Large intestine (tissue), 3 donors: Measurements from ENCODE around the gene PRCD. TPM values are rescaled to one million over a fixed set of nuclear protein-coding genes. Genes with fewer than 3 reads are reported as not detected.
"Not testable (repeated sequence)": the region's sequence is repeated elsewhere in the genome, so short reads cannot be mapped to it uniquely, and the experiment has no call there.

Source experiments
- DNase-seq, 2 donors: peaks; one replicate each; pipeline versions ENCODE4 v3.0.0 to v3.0.0-alpha.2; 2013
- H3K27ac ChIP-seq: one replicate; pipeline ENCODE4 v1.5.1; 2013; ENCODE audit warnings: low read length
- H3K27me3 ChIP-seq: 2 replicates; pipeline ENCODE4 v1.6.1; 2013; ENCODE audit warnings: low read length; ENCODE audit not compliant: control insufficient read depth, insufficient read depth
- H3K36me3 ChIP-seq: 2 replicates; pipeline ENCODE4 v1.6.1; 2013; ENCODE audit warnings: low read length; ENCODE audit not compliant: control insufficient read depth, insufficient read depth
- H3K4me1 ChIP-seq: one replicate; pipeline ENCODE4 v1.6.1; 2013; ENCODE audit warnings: low read length; ENCODE audit not compliant: control insufficient read depth, insufficient read depth
- H3K4me3 ChIP-seq: one replicate; pipeline ENCODE4 v1.5.1; 2013; ENCODE audit warnings: low read length
- H3K9me3 ChIP-seq: one replicate; pipeline ENCODE4 v1.6.1; 2013; ENCODE audit warnings: mild to moderate bottlenecking, low read depth, low read length, moderate library complexity; ENCODE audit not compliant: control insufficient read depth
- WGBS: methylation state at CpG from one replicate; pipeline ENCODE4 v1.1.5; 2013; ENCODE audit warnings: low lambda C conversion rate; ENCODE audit not compliant: insufficient coverage; 5-methylcytosine and 5-hydroxymethylcytosine counted together
- polyA plus RNA-seq: library from polyadenylated mRNA; unstranded; fragments of 120-200 nt; gene quantifications from one replicate; pipeline ENCODE4 v1.2.1, GENCODE V29; 2013

The PRCD gene
- polyA plus RNA-seq, 1 donor: 4.7 TPM

GRCh38 chr17:76517638-76518038, 22.2 kb upstream of the PRCD start:
- no peak for DNase-seq
- H3K36me3 ChIP-seq: no peaks in the 10 kb centered on the region
- no peaks in the 10 kb centered on the region for H3K27me3 ChIP-seq
- no peaks in the 10 kb centered on the region for H3K4me1 ChIP-seq
- no peaks in the 10 kb centered on the region for H3K9me3 ChIP-seq
- WGBS: no CpG with 5 or more reads among the region's 11 CpGs
- no peak overlapping the region for H3K4me3 ChIP-seq
- H3K27ac ChIP-seq: no peak overlapping the region

DNA sequence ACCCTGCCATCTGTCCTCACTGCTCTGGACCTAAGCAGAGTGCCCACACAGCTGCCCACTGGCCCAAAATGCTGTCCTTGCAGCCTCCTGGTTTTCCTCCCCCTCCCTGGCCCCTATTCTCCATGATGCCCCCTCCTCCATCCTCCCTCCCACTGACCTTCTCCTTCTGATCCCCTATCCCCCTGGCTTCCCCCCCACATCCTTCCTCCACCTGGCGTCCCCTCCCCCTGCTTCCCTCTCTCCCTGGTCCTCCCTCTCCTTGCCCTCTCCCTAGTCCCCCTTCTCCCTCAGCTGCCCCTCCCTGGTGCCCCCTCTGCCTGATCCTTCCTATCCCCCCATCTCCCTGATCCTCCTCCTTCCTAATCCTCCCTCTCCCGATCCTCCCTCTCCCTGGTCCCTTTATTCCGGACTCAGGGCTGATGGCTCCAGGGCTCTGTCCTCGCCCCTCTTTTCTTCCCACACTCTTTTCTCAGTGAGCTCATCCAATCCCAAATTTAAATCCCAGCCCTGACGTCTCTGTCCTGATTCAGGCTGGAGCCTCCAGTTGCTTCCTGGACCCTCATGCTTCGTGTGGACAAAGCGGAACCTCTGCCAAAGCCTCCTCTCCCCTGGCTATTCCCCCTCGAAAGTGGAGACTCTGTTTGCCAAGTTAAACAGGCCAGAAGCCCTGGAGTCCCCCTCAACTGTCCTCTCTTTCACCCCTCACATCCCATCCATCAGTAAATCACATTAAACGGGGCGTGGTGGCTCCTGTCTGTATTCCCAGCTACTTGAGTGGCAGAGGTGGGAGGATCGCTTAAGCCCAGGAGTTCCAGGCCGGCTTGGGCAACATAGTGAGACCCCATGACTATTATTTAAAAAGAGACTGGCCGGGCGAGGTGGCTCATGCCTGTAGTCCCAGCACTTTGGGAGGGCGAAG, 20.5 kb upstream of the PRCD start:
- H3K27ac ChIP-seq: no peak overlapping the region
- no peaks in the 10 kb centered on the region for H3K27me3 ChIP-seq
- H3K9me3 ChIP-seq: no peaks in the 10 kb centered on the region
- peaks cover 6% of the 10 kb centered on the region for H3K4me1 ChIP-seq
- DNase-seq: no peak
- no peak overlapping the region for H3K4me3 ChIP-seq
- no peaks in the 10 kb centered on the region for H3K36me3 ChIP-seq
- 86% methylated on average over 4 of the region's 15 CpGs for WGBS

DNA sequence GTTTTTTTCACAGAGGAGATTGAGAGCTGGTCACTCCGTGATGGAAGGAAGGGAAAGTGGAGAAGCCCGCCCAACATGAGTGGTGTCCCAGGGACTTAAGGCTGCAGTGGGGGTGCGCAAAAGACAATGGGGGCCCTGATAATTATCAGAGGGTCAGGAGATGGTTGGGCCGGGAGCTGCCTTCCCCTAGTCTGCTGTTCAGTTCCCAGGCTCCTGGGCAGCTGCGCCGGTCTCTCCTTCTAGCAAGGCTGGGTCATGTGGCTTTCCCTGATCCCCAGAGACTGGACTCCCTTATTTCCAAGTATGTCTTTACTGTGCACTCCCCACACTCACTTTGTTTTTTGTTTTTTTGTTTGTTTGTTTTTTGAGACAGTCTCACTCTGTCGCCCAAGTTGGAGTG, 18.6 kb upstream of the PRCD start:
- Histone ChIP-seq H3K27ac (no peak overlapping the region), H3K4me1 (peaks cover 15% of the 10 kb centered on the region), H3K27me3 (no peaks in the 10 kb centered on the region), H3K9me3 (no peaks in the 10 kb centered on the region), H3K36me3 (no peaks in the 10 kb centered on the region), H3K4me3 (no peak overlapping the region)
- DNase-seq: no peak
- WGBS: 100% methylated on average over 2 of the region's 7 CpGs

DNA sequence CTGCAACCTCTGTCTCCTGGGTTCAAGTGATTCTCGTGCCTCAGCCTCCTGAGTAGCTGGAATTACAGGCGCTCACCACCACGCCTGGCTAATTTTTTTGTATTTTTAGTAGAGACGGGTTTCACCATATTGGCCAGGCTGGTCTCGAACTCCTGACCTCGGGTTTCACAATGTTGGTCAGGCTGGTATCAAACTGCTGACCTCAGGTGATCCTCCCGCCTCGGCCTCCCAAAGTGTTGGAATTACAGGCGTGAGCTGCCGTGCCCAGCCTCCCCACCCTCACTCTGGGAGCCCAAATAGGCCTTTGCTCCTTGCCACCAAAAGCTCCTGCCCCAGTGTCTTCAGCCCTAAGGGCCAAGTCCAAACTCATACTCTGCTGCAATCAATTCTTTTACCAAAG, 18.2 kb upstream of the PRCD start:
- not testable (repeated sequence) for H3K27ac ChIP-seq, DNase-seq, H3K36me3 ChIP-seq, H3K4me3 ChIP-seq, H3K9me3 ChIP-seq, H3K27me3 ChIP-seq
- no CpG with 5 or more reads among the region's 10 CpGs for WGBS
- peaks cover 15% of the 10 kb centered on the region for H3K4me1 ChIP-seq

DNA sequence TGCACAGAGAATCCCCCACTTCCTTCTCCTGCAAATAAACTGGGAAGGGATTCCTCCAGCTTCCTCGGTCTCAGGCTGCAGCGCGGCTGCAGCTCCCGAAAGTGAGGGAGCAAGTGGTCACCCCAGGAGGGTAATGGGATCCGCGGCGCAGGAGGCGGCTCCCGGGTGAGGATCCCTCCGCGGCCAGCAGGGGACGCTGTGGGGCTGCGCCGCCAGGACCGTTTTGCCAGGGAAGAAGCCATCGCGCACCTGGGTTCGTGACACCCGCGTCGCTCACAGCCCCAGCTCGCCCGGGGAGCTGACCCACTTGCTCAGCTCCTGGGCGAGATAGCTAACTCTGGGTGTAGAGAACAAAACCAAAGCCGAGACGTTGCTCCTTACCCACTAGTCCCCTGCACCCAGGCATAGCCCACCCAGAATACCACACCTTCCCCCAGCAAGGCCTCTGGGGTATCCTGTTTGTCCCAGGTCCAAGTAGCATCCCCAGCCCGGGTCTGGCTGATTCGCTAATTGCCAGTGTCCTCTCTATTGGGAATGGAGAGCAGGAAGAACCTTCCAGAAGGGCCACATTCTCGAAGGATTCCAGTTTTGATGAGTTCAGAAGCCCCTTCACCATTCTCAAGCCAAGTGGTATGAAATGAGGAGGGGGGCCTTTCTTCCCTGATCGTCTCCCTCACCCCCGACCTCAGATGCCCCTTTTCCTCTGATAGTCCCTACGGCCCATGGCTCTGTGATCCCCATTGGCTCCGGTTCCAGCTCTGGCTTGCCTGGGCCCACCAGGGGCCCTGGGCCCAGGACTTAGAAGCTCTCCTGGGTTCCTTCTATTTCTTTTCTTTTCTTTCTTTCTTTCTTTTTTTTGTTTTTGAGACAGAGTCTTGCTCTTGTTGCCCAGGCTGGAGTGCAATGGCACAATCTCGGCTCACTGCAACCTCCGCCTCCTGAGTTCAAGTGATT, 16.5 kb upstream of the PRCD start:
- H3K27me3 ChIP-seq: no peaks in the 10 kb centered on the region
- H3K4me1 ChIP-seq: peaks cover 25% of the 10 kb centered on the region
- no peak overlapping the region for H3K4me3 ChIP-seq
- WGBS: no CpG with 5 or more reads among the region's 35 CpGs
- no peak overlapping the region for H3K27ac ChIP-seq
- peaks cover 3% of the 10 kb centered on the region for H3K9me3 ChIP-seq
- H3K36me3 ChIP-seq: no peaks in the 10 kb centered on the region
- DNase-seq: peak in 1 of 2 donors; percentile 65

DNA sequence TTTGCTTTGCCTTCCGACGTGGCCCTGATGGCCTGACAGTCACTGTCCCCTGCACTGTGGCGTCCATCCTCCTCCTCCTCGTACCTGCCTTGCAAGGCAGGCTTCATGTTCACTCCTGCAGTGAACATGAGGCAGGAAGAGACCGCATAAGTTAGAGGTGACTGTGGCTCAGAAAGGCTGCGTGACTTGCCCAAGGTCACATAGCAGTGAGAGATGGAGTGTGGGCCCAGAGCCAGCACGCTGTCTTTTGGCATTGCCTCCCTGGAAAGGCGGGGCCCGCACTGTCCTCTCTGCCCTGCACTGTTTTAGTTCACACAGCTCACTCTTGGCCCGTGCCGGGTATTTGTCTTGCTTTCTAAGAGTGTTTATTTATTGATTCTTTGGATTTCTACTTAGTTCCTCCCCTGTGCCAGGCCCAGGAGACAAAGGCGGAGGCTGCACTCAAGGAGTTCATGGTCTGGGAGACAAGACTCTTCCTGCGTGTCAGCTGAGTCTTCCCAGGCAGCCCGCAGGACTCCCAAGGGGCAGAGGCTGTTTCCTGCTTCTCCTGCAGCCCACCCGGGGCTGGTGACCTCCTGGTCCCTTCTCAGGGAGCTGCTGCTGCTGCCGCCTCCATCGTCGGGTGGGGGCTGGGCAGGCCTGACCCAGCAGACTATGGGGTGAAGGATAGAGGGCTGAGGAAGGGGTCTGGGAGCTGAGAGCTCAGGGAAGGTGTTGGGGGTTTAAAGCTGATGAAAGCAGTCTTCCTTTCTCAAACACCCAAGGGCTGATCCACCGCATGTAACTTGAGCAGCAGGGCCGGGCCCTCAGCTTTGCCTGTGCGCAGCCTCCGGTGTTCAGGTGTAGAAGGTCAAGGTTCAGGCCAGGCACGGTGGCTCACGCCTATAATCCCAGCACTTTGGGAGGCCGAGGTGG, 15.0 kb upstream of the PRCD start:
- Histone ChIP-seq H3K36me3 (no peaks in the 10 kb centered on the region), H3K4me1 (peaks cover 40% of the 10 kb centered on the region), H3K9me3 (peaks cover 3% of the 10 kb centered on the region), H3K27me3 (no peaks in the 10 kb centered on the region), H3K4me3 (no peak overlapping the region), H3K27ac (no peak overlapping the region)
- WGBS: no CpG with 5 or more reads among the region's 25 CpGs
- DNase-seq: peak in 1 of 2 donors; percentile 55

- not testable (repeated sequence) for H3K27ac ChIP-seq, H3K36me3 ChIP-seq, H3K27me3 ChIP-seq, H3K9me3 ChIP-seq, H3K4me3 ChIP-seq, DNase-seq
- H3K4me1 ChIP-seq: peaks cover 45% of the 10 kb centered on the region
- WGBS: no CpG with 5 or more reads among the region's 8 CpGs
These were observed 14.4 kb upstream of the PRCD start for GRCh38 chr17:76525513-76525833.

DNA sequence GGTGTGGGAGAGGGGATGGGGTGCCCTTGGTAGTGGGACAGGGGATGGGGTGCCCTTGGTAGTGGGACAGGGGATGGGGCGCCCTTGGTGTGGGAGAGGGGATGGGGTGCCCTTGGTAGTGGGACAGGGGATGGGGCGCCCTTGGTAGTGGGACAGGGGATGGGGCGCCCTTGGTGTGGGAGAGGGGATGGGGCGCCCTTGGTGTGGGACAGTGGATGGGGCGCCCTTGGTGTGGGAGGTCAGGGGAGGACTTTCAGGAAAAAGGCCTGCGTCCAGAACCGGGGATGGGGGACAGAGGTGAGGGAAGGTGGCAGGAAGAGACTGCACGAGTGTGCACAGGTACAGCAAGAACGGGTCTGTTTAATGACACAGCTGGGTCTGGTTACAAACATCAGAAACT, 12.8 kb upstream of the PRCD start:
- WGBS: 53% methylated on average over 3 of the region's 9 CpGs
- not testable (repeated sequence) for H3K9me3 ChIP-seq, H3K27me3 ChIP-seq, H3K27ac ChIP-seq, H3K4me3 ChIP-seq, H3K36me3 ChIP-seq, DNase-seq
- peaks cover 49% of the 10 kb centered on the region for H3K4me1 ChIP-seq

- Histone ChIP-seq H3K27me3 (no peaks in the 10 kb centered on the region), H3K27ac (peak overlapping the region; percentile 81), H3K36me3 (no peaks in the 10 kb centered on the region), H3K9me3 (peaks cover 3% of the 10 kb centered on the region), H3K4me1 (peaks cover 49% of the 10 kb centered on the region), H3K4me3 (no peak overlapping the region)
- no peak for DNase-seq
- WGBS: no CpG with 5 or more reads among the region's 26 CpGs
These were observed 12.3 kb upstream of the PRCD start for GRCh38 chr17:76527430-76528111.
